Activated naive CD4-positive, alpha-beta T cell treated with anti-CD3 and anti-CD28 coated beads, Interleukin-2, amount 10 ng/mL, durations not matched to agents 7 days and 5 days (primary cell): ENCODE data around the gene ISL2.
"Not testable (repeated sequence)": the region's sequence is repeated elsewhere in the genome, so short reads cannot be mapped to it uniquely, and the experiment has no call there.

Experiments
- CTCF ChIA-PET: fragments of 350-600 bp; sonication (Branson Sonifier 250); formaldehyde crosslinking; loops from one replicate; lab custom pipeline; 2021; ENCODE audit warnings: antibody characterized with exemption; lab: Charles Lee
- DNase-seq: peaks from one replicate; pipeline ENCODE4 v3.0.0-alpha.2; 2020
- H3K27ac Mint-ChIP-seq: one replicate; pipeline ENCODE4 v1.8.0; 2021; ENCODE audit warnings: mild to moderate bottlenecking, moderate library complexity, mixed read lengths
- H3K27me3 Mint-ChIP-seq: one replicate; pipeline ENCODE4 v1.8.0; 2021; ENCODE audit warnings: mild to moderate bottlenecking, mixed read lengths
- H3K36me3 Mint-ChIP-seq: one replicate; pipeline ENCODE4 v1.8.0; 2021; ENCODE audit warnings: mixed read lengths
- H3K4me1 Mint-ChIP-seq: one replicate; pipeline ENCODE4 v1.8.0; 2021; ENCODE audit warnings: mixed read lengths
- H3K4me3 Mint-ChIP-seq: one replicate; pipeline ENCODE4 v1.8.0; 2021; ENCODE audit warnings: mild to moderate bottlenecking, moderate library complexity, mixed read lengths
- H3K9me3 Mint-ChIP-seq: one replicate; pipeline ENCODE4 v1.8.0; 2021; ENCODE audit warnings: mixed read lengths

The ISL2 gene

GRCh38 chr15:76336254-76337058 lies at the start of gene ISL2:
TSS of gene ISL2 (plus strand) at chr15:76336773. CDS start at chr15:76336884, 111 bp downstream.
- H3K36me3 Mint-ChIP-seq = peaks cover 3% of the 10 kb centered on the region
- peak within 1 kb of the TSS; percentile 67 for H3K27ac Mint-ChIP-seq
- H3K4me1 Mint-ChIP-seq = peaks cover 62% of the 10 kb centered on the region
- peaks cover 93% of the 10 kb centered on the region for H3K27me3 Mint-ChIP-seq
- H3K4me3 Mint-ChIP-seq = peak within 1 kb of the TSS; percentile 77
- no peaks in the 10 kb centered on the region for H3K9me3 Mint-ChIP-seq
- peak; percentile 79 for DNase-seq
- CTCF ChIA-PET = interaction anchor here (2.0 to 3.1 kb wide), 2 partner anchors 101 to 145 kb away, joined by 5 to 20 read pairs; no protein-coding TSS in a partner anchor

GRCh38 chr15:76289582-76289981 lies 47.0 kb upstream of the ISL2 start:
- CTCF ChIA-PET = interaction anchor here (0.7 kb wide), 2 partner anchors 22 to 36 kb away, joined by 3 read pairs; no protein-coding TSS in a partner anchor
- H3K27ac Mint-ChIP-seq = no peak overlapping the region
- peaks cover 17% of the 10 kb centered on the region for H3K4me1 Mint-ChIP-seq
- DNase-seq = no peak
- no peaks in the 10 kb centered on the region for H3K9me3 Mint-ChIP-seq
- no peaks in the 10 kb centered on the region for H3K27me3 Mint-ChIP-seq
- no peak overlapping the region for H3K4me3 Mint-ChIP-seq
- peaks cover 19% of the 10 kb centered on the region for H3K36me3 Mint-ChIP-seq

- DNase-seq = no peak
- H3K27me3 Mint-ChIP-seq = no peaks in the 10 kb centered on the region
- H3K36me3 Mint-ChIP-seq = peaks cover 18% of the 10 kb centered on the region
- no peaks in the 10 kb centered on the region for H3K9me3 Mint-ChIP-seq
- H3K4me1 Mint-ChIP-seq = no peaks in the 10 kb centered on the region
- CTCF ChIA-PET = no interaction called here
- H3K27ac Mint-ChIP-seq = no peak overlapping the region
- H3K4me3 Mint-ChIP-seq = no peak overlapping the region
Observed at GRCh38 chr15:76293361-76293760, 43.2 kb upstream of the ISL2 start.

- H3K4me1 Mint-ChIP-seq, H3K4me3 Mint-ChIP-seq, DNase-seq, H3K9me3 Mint-ChIP-seq, CTCF ChIA-PET, H3K27ac Mint-ChIP-seq, H3K27me3 Mint-ChIP-seq: not testable (repeated sequence)
- H3K36me3 Mint-ChIP-seq = peaks cover 18% of the 10 kb centered on the region
Observed at GRCh38 chr15:76294463-76294862, 42.1 kb upstream of the ISL2 start.

- H3K36me3 Mint-ChIP-seq = peaks cover 10% of the 10 kb centered on the region
- no peaks in the 10 kb centered on the region for H3K4me1 Mint-ChIP-seq
- H3K27ac Mint-ChIP-seq = no peak overlapping the region
- DNase-seq = no peak
- H3K4me3 Mint-ChIP-seq = no peak overlapping the region
- no peaks in the 10 kb centered on the region for H3K9me3 Mint-ChIP-seq
- CTCF ChIA-PET = no interaction called here
- no peaks in the 10 kb centered on the region for H3K27me3 Mint-ChIP-seq
Observed at GRCh38 chr15:76296849-76297248, 39.7 kb upstream of the ISL2 start.

- not testable (repeated sequence) for DNase-seq, H3K27me3 Mint-ChIP-seq, H3K4me3 Mint-ChIP-seq, H3K9me3 Mint-ChIP-seq, H3K4me1 Mint-ChIP-seq, H3K36me3 Mint-ChIP-seq, H3K27ac Mint-ChIP-seq
- CTCF ChIA-PET = interaction anchor here (1.0 to 1.5 kb wide), 2 partner anchors 13 to 62 kb away, joined by 3 to 4 read pairs; no protein-coding TSS in a partner anchor
Observed at GRCh38 chr15:76297951-76298350, 38.6 kb upstream of the ISL2 start.

- H3K9me3 Mint-ChIP-seq = no peaks in the 10 kb centered on the region
- no peak overlapping the region for H3K27ac Mint-ChIP-seq
- H3K4me1 Mint-ChIP-seq = no peaks in the 10 kb centered on the region
- no peak overlapping the region for H3K4me3 Mint-ChIP-seq
- H3K27me3 Mint-ChIP-seq = no peaks in the 10 kb centered on the region
- no peak for DNase-seq
- H3K36me3 Mint-ChIP-seq = peaks cover 4% of the 10 kb centered on the region
- CTCF ChIA-PET = interaction anchor here (0.9 to 1.5 kb wide), 2 partner anchors 14 to 63 kb away, joined by 3 to 4 read pairs; no protein-coding TSS in a partner anchor
Observed at GRCh38 chr15:76298986-76299385, 37.6 kb upstream of the ISL2 start.

GRCh38 chr15:76299786-76300185 lies 36.8 kb upstream of the ISL2 start:
- Mint-ChIP-seq H3K27me3 (no peaks in the 10 kb centered on the region), H3K4me1 (no peaks in the 10 kb centered on the region), H3K36me3 (peaks cover 3% of the 10 kb centered on the region), H3K4me3 (no peak overlapping the region), H3K27ac (no peak overlapping the region), H3K9me3 (no peaks in the 10 kb centered on the region)
- CTCF ChIA-PET = no interaction called here
- no peak for DNase-seq

GRCh38 chr15:76303909-76304308 lies 32.7 kb upstream of the ISL2 start:
- Mint-ChIP-seq H3K9me3 (peaks cover 3% of the 10 kb centered on the region), H3K4me3 (no peak overlapping the region), H3K4me1 (peaks cover 8% of the 10 kb centered on the region), H3K27ac (no peak overlapping the region), H3K36me3 (peaks cover 11% of the 10 kb centered on the region), H3K27me3 (no peaks in the 10 kb centered on the region)
- DNase-seq = no peak
- CTCF ChIA-PET = no interaction called here

- Mint-ChIP-seq H3K4me3 (peak overlapping the region; percentile 88), H3K9me3 (peaks cover 3% of the 10 kb centered on the region), H3K36me3 (peaks cover 15% of the 10 kb centered on the region), H3K4me1 (peaks cover 31% of the 10 kb centered on the region), H3K27ac (peak overlapping the region; percentile 67), H3K27me3 (no peaks in the 10 kb centered on the region)
- no peak for DNase-seq
- CTCF ChIA-PET = no interaction called here
Observed at GRCh38 chr15:76309601-76310330, 26.8 kb upstream of the ISL2 start.

GRCh38 chr15:76310475-76311099 lies 26.0 kb upstream of the ISL2 start:
- DNase-seq = peak; percentile 30
- Mint-ChIP-seq H3K27me3 (peaks cover 6% of the 10 kb centered on the region), H3K4me1 (peaks cover 31% of the 10 kb centered on the region), H3K9me3 (no peaks in the 10 kb centered on the region), H3K36me3 (peaks cover 12% of the 10 kb centered on the region), H3K27ac (peak overlapping the region; percentile 72), H3K4me3 (peak overlapping the region; percentile 88)
- CTCF ChIA-PET = no interaction called here

- CTCF ChIA-PET = interaction anchor here (0.6 kb wide), 1 partner anchor 22 kb away, joined by 3 read pairs; no protein-coding TSS in a partner anchor
Observed at GRCh38 chr15:76311100-76311953, 25.2 kb upstream of the ISL2 start, which contains the start of gene ETFA. TSS of gene ETFA (minus strand) at chr15:76311469. CDS start at chr15:76311388, 81 bp downstream.

GRCh38 chr15:76312540-76313174 lies 23.9 kb upstream of the ISL2 start:
- Mint-ChIP-seq H3K27me3 (peaks cover 9% of the 10 kb centered on the region), H3K4me1 (peaks cover 31% of the 10 kb centered on the region), H3K36me3 (peaks cover 10% of the 10 kb centered on the region), H3K27ac (peak overlapping the region; percentile 8), H3K9me3 (no peaks in the 10 kb centered on the region), H3K4me3 (peak overlapping the region; percentile 5)
- CTCF ChIA-PET = interaction anchor here (1.1 kb wide), 1 partner anchor 69 kb away, joined by 3 read pairs; no protein-coding TSS in a partner anchor
- DNase-seq = no peak

More at GRCh38 chr15:76311100-76311953, 25.2 kb upstream of the ISL2 start, which contains the start of gene ETFA:
- peak; percentile 97 for DNase-seq
- Mint-ChIP-seq H3K36me3 (peaks cover 12% of the 10 kb centered on the region), H3K4me3 (peak within 1 kb of the TSS; percentile 88), H3K9me3 (no peaks in the 10 kb centered on the region), H3K4me1 (peaks cover 31% of the 10 kb centered on the region), H3K27ac (peak within 1 kb of the TSS; percentile 72), H3K27me3 (peaks cover 6% of the 10 kb centered on the region)
